Gastrocnemius medialis (tissue), 4 donors: ENCODE data around the gene B4GALT5. TPM values are rescaled to one million over a fixed set of nuclear protein-coding genes. Genes with fewer than 3 reads are reported as not detected.
A peak's percentile ranks its signal among the peaks of the same experiment; 100 is the strongest.

Experiments
- ATAC-seq, 2 donors: fragments of 150-250 bp; one replicate each; pipeline ENCODE4 v1.9.1; 2016
- DNase-seq, 2 donors: peaks; one replicate each; pipeline ENCODE4 v3.0.0-alpha.2; 2019
- H3K27ac ChIP-seq, 4 donors: fragments of 200-600 bp; sonication (generic); 1 replicate in 1 of 4; 2 replicates in 3 of 4; pipeline ENCODE4 v1.5.1; 2016 to 2018; ENCODE audit warnings: mild to moderate bottlenecking in 2 of 4, moderate library complexity in 1 of 4
- H3K27me3 ChIP-seq, 3 donors: fragments of 200-600 bp; sonication (generic) in 2 of 3; 1 replicate in 1 of 3; 2 replicates in 2 of 3; pipeline versions ENCODE4 v1.5.1 to v1.6.0; 2016 to 2019; ENCODE audit warnings: mild to moderate bottlenecking in 1 of 3, moderate library complexity in 1 of 3
- H3K36me3 ChIP-seq, 2 donors: fragments of 200-600 bp; sonication (generic) in 1 of 2; one replicate each; pipeline ENCODE4 v1.5.1; 2017 to 2018
- H3K4me1 ChIP-seq, 2 donors: fragments of 200-600 bp; sonication (generic) in 1 of 2; one replicate each; pipeline ENCODE4 v1.5.1; 2016 to 2017; ENCODE audit warnings: mild to moderate bottlenecking in 2 of 2
- H3K4me3 ChIP-seq, 4 donors: fragments of 200-600 bp; sonication (generic) in 3 of 4; 1 replicate in 1 of 4; 2 replicates in 3 of 4; pipeline ENCODE4 v1.5.1; 2016 to 2019; ENCODE audit warnings: mild to moderate bottlenecking in 2 of 4
- H3K9me3 ChIP-seq, 3 donors: fragments of 200-600 bp; sonication (generic) in 2 of 3; 1 replicate in 1 of 3; 2 replicates in 2 of 3; pipeline ENCODE4 v1.5.1; 2016 to 2019
- CTCF ChIP-seq, 5 experiments: fragments of 450-650 bp in 3 of 5; fragments of 200-600 bp in 2 of 5; sonication (generic) in 2 of 5; IDR thresholded peaks in 4 of 5; conservative IDR thresholded peaks in 1 of 5; 1 replicate in 4 of 5; 2 replicates in 1 of 5; pipeline ENCODE4 v1.5.1; 2016 to 2019; ENCODE audit warnings: antibody characterized with exemption in 5 of 5, mild to moderate bottlenecking in 3 of 5, moderate library complexity in 3 of 5
- POLR2A ChIP-seq, 2 donors: fragments of 450-650 bp; IDR thresholded peaks; one replicate each; pipeline ENCODE4 v1.6.1; 2017; ENCODE audit warnings: antibody characterized with exemption in 2 of 2, mild to moderate bottlenecking in 2 of 2, moderate library complexity in 2 of 2
- in situ Hi-C, 4 donors: fragments of 200-750 bp; cut with MboI; loops; one replicate each; pipeline versions ENCODE4 v1.15.0 to v1.8.0; 2017; ENCODE audit warnings: low sequenced_read_pairs in 4 of 4
- intact Hi-C: fragments of 100-400 bp; cut with DNase I; formaldehyde crosslinking; loops from one replicate; pipeline ENCODE4 v1.15.1; 2023; ENCODE audit warnings: low total_unique reads
- total RNA-seq, 4 donors: library from RNA; depleted of rRNA; stranded (reverse); fragments of >200 nt; gene quantifications; one replicate each; pipeline versions ENCODE4 v1.1.0 to v1.2.3, GENCODE V29; 2016

Gene B4GALT5
- total RNA-seq, 4 donors from 2014 or later = 27.6 to 75.2 (median 56.4) TPM

GRCh38 chr20:49599746-49600113 is 113.9 kb downstream of the B4GALT5 start:
- no peak for TF ChIP-seq POLR2A (IDR thresholded peaks at IDR 0.05)
- TF ChIP-seq CTCF (IDR thresholded peaks at IDR 0.05 in 4 of 5, conservative IDR thresholded peaks at IDR 0.05 in 1 of 5) = no peak
- in situ Hi-C loops = loop anchor here in 2 of 4 donors (10.0 kb wide), 2 partner anchors 265 to 325 kb away; no protein-coding TSS in a partner anchor
- Histone ChIP-seq H3K9me3 (no peaks in the 10 kb centered on the region), H3K4me3 (no peak overlapping the region), H3K27me3 (no peaks in the 10 kb centered on the region), H3K27ac (no peak overlapping the region), H3K36me3 (no peaks in the 10 kb centered on the region), H3K4me1 (peaks cover 0 to 6% of the 10 kb centered on the region in 2 donors)
- ATAC-seq (no peak), DNase-seq (no peak)
- intact Hi-C loops = no loop called here

- Histone ChIP-seq H3K27me3 (no peaks in the 10 kb centered on the region), H3K4me1 (no peaks in the 10 kb centered on the region), H3K9me3 (no peaks in the 10 kb centered on the region), H3K4me3 (no peak overlapping the region), H3K27ac (no peak overlapping the region), H3K36me3 (no peaks in the 10 kb centered on the region)
- ATAC-seq (no peak), DNase-seq (no peak)
- no peak for TF ChIP-seq POLR2A (IDR thresholded peaks at IDR 0.05)
- in situ Hi-C loops = no loop called here
- intact Hi-C loops = no loop called here
Observed at GRCh38 chr20:49597825-49598395, 115.8 kb downstream of the B4GALT5 start.

- ATAC-seq = peak in 1 of 2 donors; percentile 25
- in situ Hi-C loops = no loop called here
- peak overlapping the region in 1 of 4 donors; percentile 16 for H3K27ac ChIP-seq
Observed at GRCh38 chr20:49595811-49596561, 117.7 kb downstream of the B4GALT5 start.

GRCh38 chr20:49595346-49595745 is 118.3 kb downstream of the B4GALT5 start:
- Histone ChIP-seq H3K4me1 (no peaks in the 10 kb centered on the region), H3K36me3 (no peaks in the 10 kb centered on the region), H3K9me3 (no peaks in the 10 kb centered on the region), H3K4me3 (no peak overlapping the region), H3K27me3 (no peaks in the 10 kb centered on the region), H3K27ac (no peak overlapping the region)
- ATAC-seq (no peak), DNase-seq (no peak)
- TF ChIP-seq POLR2A (IDR thresholded peaks at IDR 0.05) = no peak
- no peak for TF ChIP-seq CTCF (IDR thresholded peaks at IDR 0.05 in 4 of 5, conservative IDR thresholded peaks at IDR 0.05 in 1 of 5)
- in situ Hi-C loops (no loop called here), intact Hi-C loops (no loop called here)

More at GRCh38 chr20:49595811-49596561, 117.7 kb downstream of the B4GALT5 start:
- no peak for TF ChIP-seq CTCF (IDR thresholded peaks at IDR 0.05 in 4 of 5, conservative IDR thresholded peaks at IDR 0.05 in 1 of 5)
- H3K27me3 ChIP-seq = no peaks in the 10 kb centered on the region
- intact Hi-C loops = no loop called here
- no peak overlapping the region for H3K4me3 ChIP-seq
- no peaks in the 10 kb centered on the region for H3K36me3 ChIP-seq
- no peak for DNase-seq
- no peaks in the 10 kb centered on the region for H3K9me3 ChIP-seq
- no peaks in the 10 kb centered on the region for H3K4me1 ChIP-seq

- H3K9me3 ChIP-seq = no peaks in the 10 kb centered on the region
- TF ChIP-seq POLR2A (IDR thresholded peaks at IDR 0.05) (no peak), CTCF (IDR thresholded peaks at IDR 0.05 in 4 of 5, conservative IDR thresholded peaks at IDR 0.05 in 1 of 5) (no peak)
- DNase-seq = no peak
- no peaks in the 10 kb centered on the region for H3K27me3 ChIP-seq
- ATAC-seq = no peak
- no peaks in the 10 kb centered on the region for H3K36me3 ChIP-seq
- in situ Hi-C loops = no loop called here
- H3K4me3 ChIP-seq = no peak overlapping the region
- peak overlapping the region in 3 of 4 donors; percentile 59 to 62 (median 62) for H3K27ac ChIP-seq
- intact Hi-C loops = no loop called here
- H3K4me1 ChIP-seq = no peaks in the 10 kb centered on the region
Observed at GRCh38 chr20:49594931-49595315, 118.8 kb downstream of the B4GALT5 start.
